Endometrium (tissue), 2 donors: ENCODE measurements around the gene TRMT61A.

Experiments
- FAIRE-seq: peaks from 2 replicates; lab custom pipeline; 2012; peaks lifted over from hg19 to GRCh38; lab: Jason Lieb, UNC
- donor health status: control.
- donor health status: control.

TRMT61A gene

DNA sequence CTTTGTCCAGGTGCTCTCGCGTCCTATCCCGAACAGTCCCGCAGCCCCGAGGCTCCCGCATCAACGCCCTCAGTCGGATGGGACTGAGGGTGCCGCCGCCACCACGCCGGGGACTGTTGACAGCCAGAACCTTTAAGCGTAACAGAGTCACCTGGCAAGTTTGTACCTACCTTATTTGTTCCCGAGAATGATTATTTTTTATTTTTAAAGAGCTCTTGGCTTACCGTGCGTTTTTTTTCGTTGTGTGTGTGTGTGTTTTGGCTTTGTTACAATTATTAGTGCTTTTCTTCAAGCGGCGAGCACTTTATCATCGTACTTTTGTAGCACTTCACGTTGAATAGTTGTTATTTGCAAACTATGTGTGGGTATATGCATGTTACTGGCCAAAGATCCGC is 34.2 kb downstream of the TRMT61A start:
- FAIRE-seq, result no peak

DNA sequence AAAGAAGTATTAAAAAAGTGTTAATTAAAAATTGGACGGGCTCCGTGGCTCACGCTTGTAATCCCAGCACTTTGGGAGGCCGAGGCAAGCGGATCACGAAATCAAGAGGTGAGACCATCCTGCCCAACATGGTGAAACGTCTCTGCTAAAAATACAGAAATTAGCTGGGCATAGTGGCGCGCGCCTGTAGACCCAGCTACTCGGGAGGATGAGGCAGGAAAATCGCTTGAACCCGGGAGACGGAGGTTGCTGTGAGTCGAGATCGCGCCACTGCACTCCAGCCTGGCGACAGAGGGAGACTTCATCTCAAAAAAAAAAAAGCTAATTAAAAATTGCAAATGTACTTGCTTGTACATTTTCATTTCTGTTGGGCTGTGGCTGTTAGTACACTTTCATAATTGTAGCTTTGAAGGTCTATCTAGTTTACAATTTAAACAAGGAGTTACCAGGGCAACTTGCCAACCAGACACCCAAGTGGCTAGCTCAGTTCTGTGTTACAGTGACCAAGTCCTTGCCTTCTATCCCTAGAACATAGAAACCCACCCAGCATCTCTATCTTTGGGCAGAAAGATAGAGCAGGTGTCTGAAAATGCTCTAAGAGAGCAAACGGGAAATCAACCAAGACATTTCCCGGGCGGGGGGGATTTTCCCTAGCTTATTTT is 35.0 kb downstream of the TRMT61A start:
- FAIRE-seq, result no peak

DNA sequence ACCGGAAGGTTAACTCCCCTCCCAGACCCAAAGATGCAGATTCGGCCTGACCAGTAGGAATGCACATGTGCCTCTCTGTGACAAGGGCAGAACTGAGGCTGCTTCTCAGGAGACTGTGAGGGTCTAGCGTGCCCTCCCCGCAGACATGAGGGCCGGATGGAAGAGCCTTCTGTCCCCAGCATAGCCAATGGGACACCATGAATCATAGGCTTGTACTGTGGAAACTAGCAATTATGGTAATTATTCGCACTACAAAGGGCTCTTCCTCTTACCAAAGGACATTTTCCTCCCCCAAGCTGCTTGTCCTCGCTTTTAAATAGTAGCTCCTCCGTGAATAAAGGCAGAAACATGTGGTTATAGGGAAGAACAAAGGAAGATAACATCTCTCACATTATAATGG is 40.0 kb downstream of the TRMT61A start:
- FAIRE-seq, result no peak

GRCh38 chr14:103569408-103569807 is 40.4 kb downstream of the TRMT61A start:
- no peak for FAIRE-seq

GRCh38 chr14:103574104-103574503 is 45.1 kb downstream of the TRMT61A start:
- no peak for FAIRE-seq

- no peak for FAIRE-seq
Observed at GRCh38 chr14:103574707-103575285, 45.8 kb downstream of the TRMT61A start.

DNA sequence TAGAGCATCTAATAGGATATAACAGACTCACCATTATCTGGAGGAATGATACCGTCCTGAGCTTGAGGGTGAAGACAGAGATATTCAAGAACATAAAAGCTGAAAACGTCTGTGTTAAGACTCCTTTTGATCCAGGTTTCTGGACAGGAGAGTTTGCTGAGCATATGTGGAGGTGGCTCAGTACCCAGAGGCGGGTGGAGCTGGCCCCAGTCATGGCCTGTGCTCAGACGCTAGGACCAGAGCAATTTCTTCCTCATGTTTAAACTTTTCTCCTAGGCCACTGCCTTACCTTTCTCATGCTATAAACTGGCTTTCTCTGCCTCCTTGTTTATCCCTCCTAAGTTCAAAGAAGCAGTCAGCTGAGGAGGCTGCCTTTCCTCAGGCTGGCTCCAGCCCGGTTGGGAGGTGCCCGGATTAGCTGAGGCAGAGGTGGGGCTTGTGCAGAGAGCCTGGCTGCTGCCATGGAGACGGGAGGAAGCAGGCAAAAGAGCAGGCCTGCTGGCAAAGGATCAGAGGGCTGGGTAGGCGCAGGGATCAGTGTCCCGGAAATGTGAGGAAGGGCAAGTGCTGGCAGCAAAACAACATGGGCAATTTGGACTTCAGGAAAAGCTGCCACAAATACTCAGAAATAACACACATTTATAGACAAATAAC is 47.5 kb downstream of the TRMT61A start:
- peak; percentile 83 for FAIRE-seq

DNA sequence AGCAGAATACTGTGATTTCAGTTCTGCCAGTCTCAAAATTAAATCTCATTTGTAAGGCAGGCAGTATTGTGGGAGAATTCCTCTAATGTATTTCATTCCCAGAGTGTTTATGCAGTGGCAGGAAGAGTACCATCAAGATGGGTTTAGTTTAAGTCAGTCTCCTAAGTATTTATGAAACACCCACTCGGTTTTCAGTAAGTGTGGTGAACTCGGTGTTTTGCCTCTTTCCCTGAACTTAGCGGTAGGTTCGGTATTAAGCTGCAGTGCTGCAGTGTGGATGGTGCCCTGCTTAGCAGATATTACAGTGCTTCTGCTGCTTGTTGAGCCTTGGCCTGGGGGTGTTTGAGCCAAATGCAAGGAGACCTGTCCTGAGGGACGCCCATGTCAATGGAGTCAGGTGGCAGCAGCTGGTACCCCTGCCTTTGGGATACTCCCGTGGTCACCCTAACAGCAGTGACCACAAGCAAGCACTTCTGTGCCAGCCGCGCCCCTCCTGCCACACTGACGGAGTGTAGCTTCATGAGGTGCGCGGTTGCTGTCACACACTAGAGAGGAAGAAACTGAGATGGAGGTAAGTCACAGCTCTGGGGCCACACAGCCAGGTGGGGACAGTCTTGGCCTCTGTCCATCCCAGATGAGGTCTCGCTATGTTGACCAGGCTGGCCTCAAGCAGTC is 49.5 kb downstream of the TRMT61A start:
- FAIRE-seq, result no peak

DNA sequence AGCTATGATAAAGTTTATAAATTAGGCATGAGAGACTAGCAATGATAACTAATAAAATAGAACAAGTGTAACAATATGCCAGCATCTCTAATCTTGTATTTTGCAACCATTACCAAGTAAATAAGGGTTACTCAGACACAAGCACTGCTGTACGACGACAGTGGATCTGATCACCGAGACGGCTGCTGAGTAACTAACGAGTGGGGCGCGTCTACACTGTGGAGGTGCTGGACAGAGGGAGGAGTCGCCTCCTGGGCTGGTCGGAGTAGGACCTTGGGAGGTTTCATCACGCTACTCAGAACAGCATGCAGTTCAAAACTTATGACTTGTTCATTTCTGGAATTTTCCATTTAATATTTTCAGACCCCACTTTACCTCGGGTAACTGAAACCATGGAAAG is 52.2 kb downstream of the TRMT61A start:
- FAIRE-seq, result no peak

DNA sequence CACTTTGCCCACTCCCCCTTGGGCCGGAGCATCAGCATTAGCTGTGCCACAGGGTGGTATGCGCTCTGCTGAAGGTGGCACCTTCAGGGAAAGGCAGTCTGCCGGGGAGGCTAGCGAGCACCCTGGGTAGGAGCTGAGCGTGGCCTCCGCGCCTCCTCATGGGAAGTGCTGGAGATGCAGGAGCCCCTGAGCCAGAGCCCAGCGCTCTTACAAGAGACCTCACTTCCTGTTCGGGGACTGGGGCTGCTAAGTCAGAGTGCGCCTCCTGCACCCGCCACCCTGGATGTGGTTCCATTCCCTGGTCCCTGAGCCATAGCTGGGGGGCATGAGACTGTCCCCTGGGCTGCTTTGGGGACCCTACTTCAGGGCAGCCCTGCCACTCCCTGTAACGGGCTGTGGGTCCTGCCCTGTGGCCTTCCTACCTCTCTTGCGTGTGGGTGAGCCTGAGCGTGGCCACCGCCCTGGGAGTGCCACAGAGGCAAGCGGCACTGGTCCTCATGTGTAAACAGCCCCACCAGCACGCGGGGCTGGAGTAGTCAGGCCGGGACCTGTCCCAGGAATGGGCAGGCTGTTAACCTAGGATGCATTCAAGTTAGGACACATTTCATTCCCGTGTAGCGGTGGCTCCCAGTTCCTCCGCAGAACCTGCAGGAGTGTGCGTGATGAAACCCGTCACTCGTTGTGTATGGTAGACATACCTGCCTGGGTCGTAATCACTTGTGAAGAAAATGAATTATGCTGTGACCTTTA is 53.1 kb downstream of the TRMT61A start:
- FAIRE-seq, result no peak

DNA sequence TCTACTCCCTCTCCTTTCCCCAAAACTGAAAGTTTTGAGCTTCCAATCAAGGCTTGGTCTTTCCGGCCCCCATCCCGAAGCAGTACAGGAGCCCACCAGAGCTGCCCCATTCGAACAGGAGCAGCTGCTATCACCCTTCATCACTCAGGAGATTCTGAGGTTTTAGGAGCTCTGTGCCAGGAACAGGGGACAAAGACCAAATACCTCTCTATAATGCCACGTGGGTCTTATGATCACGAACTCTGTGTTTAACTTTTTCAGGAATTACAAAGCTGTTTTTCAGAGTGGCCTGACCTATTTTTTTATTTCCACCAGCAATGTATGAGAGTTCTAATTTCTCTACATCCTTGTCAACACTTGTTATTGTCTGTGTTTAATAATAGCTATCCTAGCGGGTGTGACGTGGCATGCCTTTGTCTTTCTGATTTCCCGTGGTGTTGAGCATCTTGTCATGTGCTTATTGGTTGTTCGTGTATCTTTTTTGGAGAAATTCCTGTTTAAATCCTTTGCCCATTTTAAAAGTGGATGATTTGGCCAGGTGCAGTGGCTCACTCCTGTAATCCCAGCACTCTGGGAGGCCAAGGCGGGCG is 55.4 kb downstream of the TRMT61A start:
- FAIRE-seq, result no peak
